GM12873 (cell line): ENCODE data around the gene TRAPPC2L.

Experiments used
- TF ChIP-seq, protein P1 (sequence below): IDR thresholded peaks from 2 replicates; pipeline ENCODE4 v1.5.1; 2012; ENCODE audit warnings: low read depth, mild to moderate bottlenecking, moderate library complexity, low read length, control low read depth; ENCODE audit not compliant: insufficient read depth; ENCODE audit errors: missing control alignments

The TRAPPC2L gene

DNA sequence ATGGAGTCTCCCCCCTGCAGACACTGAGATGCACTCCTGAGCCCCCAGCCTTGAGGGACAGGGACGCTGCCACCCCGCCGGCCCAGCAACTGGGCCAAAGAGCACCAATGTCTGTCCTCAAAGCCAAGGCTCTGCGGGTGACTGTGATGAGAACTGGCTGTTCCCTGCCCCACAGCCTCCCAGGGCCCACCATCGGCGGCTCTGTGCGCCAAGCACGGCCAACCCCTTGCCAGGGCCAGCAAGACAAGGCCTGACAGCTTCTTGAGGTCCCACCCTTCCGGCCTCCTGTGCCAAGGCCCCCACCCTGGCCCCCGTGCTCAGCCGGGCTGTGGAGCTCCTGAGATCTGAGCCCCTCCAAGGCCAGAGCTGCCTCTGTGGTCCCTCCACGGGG is 43.7 kb downstream of the TRAPPC2L start:
- TF ChIP-seq, protein P1, sequence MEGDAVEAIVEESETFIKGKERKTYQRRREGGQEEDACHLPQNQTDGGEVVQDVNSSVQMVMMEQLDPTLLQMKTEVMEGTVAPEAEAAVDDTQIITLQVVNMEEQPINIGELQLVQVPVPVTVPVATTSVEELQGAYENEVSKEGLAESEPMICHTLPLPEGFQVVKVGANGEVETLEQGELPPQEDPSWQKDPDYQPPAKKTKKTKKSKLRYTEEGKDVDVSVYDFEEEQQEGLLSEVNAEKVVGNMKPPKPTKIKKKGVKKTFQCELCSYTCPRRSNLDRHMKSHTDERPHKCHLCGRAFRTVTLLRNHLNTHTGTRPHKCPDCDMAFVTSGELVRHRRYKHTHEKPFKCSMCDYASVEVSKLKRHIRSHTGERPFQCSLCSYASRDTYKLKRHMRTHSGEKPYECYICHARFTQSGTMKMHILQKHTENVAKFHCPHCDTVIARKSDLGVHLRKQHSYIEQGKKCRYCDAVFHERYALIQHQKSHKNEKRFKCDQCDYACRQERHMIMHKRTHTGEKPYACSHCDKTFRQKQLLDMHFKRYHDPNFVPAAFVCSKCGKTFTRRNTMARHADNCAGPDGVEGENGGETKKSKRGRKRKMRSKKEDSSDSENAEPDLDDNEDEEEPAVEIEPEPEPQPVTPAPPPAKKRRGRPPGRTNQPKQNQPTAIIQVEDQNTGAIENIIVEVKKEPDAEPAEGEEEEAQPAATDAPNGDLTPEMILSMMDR: no peak

DNA sequence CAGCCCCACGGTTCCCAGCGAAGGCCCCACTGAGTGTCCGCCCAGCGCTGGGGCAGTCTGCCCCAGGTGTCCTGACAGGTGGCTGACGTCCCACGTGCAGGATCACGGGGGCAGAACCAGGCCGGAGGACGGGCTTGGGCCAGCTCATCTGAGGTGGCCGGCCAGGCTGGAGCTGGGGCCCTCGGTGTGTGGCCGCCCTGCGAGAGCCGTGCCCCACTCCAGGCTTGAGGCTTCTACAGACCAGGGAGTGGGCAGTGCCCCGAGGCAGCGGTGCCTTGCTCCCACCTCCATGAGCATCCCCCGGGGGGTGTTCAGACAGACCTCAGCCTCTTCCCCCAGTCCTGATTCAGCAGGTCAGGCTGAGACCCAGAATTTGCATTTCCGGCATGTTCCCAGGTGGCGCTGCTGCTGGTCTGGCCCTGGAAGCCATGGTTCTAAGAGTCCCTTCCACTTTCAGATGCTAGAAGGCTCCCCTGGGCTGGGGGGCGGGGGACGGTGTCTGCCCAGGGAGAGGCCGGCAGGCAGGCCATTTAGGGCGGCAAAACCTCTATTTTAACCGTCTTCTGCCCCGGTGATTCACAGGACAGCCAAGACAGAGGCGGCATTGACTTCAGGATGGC is 44.9 kb downstream of the TRAPPC2L start:
- TF ChIP-seq, protein P1: no peak

DNA sequence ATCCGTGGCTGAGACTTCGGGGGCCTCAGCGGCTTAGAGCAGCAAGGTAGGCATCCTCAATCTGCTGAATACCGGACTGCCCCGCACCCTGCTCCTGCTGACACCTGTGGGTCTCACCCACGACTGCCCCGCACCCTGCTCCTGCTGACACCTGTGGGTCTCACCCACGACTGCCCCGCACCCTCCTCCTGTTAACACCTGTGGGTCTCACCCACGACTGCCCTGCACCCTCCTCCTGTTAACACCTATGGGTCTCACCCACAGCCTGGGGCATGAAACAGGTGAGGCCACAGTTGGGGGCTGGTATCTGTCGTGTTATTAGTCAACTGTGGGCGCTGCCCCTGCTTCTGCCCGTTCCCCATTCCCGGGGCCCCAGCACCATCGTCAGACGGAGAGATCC is 45.8 kb downstream of the TRAPPC2L start:
- TF ChIP-seq, protein P1: no peak

DNA sequence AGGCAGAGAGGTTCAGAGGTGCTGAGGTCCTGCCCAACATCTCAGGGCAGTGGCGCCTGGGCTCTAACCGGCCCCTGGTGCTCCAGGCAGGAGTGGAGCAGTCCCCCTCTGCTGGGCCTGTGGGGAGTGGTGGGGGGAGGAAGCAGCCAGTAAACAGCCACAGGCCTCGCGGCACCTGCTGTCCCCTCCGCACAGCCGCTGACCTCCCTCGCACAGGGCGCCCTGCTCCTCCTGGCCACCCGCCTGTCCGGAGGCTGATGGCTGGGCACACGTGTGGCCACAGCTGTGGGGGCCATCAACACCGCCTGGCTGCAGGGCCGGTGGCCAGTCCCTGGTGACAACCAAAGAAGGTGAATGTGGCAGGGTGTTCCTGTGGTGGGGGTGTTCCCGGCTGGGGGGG is 46.3 kb downstream of the TRAPPC2L start:
- TF ChIP-seq, protein P1: no peak

DNA sequence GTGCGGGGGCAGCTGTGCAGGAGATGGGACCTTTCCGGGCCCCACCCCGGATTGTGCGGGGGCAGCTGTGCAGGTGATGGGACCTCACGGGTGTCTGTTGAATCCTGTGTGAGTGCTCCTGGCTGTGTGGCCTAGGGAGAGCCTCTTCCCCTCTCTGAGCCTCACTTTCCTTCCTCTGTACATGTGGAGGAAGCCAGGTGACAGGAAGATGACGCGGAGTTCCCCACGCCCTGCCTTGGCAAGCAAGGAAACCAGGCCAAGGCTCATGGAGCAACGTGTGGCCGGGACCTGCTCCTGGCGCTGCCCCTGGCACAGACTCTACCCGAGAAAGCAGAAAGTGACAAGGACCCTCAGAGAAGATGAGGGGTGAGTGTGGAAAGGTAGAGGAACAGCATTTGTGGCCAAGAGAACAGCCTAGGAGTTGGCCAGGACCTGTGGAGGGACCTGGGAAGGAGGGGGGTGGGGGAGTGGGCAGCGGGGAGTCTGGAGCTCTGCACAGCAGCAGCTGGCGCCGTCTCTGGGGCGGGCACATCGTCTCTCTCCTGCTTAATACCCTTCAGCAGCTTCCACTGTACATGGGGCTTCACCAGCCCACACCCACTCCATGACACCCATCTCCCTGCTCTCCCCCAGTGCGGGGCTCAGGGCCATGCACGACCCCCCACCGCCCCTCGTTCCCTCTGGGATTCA is 47.9 kb downstream of the TRAPPC2L start:
- TF ChIP-seq, protein P1: no peak

DNA sequence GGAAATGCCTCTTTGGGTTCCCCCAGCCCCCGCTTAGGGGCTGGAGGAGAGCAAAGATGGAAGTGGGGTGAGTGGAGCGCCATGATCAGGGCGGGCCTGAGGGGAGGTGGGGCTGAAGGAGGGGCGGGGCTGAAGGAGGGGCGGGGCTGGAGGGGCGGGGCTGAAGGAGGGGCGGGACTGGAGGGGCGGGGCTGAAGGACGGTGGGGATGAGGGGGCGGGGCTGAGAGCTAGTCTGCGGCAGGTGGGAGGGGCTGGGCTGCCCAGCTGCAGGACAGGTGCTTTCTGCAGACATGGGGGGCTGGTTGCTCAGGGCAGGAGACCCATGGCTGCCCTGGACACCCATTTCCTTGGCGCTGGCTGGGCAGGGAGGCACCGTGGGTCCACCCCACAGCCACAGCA is 48.6 kb downstream of the TRAPPC2L start:
- TF ChIP-seq, protein P1: no peak

DNA sequence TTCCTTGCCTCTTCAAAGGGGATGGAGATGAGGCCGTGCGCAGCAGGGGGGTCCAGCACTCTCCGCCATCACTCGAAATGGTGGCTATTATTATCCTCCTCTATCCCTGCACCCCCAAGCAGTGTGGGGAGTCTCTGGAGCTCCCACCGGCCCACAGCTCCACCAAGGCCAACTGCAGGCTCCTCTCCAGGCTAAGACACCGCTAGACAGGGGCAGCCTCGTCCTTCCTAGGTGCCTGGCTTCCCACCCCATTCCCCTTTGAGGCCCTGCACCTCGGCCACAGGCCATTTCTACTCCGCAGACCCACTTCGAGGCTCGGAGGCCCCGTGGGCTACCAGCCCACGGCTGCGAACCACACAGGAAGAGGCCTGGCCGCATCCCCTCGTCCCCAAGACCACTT is 49.1 kb downstream of the TRAPPC2L start:
- TF ChIP-seq, protein P1: no peak
